ENCODE measurements around the gene GLRA3. TPM values are rescaled to one million over a fixed set of nuclear protein-coding genes. Genes with fewer than 3 reads are reported as not detected.

Gene GLRA3
- total and polyA plus RNA-seq, 10 of the 15 experiments (the other 5 are each of a cell fraction or from before 2014, with no cell fraction given): not detected

DNA sequence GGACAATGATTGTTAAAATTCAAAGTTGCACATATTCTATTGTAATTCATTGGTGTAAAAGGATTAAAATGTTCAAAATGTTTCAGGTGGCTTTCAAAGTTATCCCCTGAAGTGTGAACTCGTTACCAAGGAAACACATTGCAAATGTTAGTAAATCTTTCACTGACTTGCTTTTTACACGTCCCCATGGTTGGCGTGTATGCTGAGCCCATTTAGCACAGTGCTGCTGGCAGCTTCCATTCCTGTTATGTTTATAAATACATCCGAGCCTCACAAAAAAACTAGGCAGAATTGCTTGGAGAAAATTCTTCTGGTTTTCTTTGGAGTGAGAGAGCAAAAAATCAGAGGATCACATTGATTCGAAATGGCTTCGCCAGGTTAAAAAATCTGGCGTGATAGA is 200.9 kb downstream of the GLRA3 start:
- Histone ChIP-seq H3K79me2 (ENCODE audit: control insufficient read depth, insufficient read depth, low read length) (no peaks in the 10 kb centered on the region), H4K20me1 (ENCODE audit: control insufficient read depth, insufficient read depth) (no peaks in the 10 kb centered on the region), H3K4me2 (ENCODE audit: control insufficient read depth, insufficient read depth) (no peak overlapping the region), H3K9ac (ENCODE audit: control insufficient read depth, insufficient read depth, low read length) (no peak overlapping the region), H3K36me3 (ENCODE audit: control insufficient read depth in 2 of 2, insufficient read depth in 2 of 2, low read length in 1 of 2) (no peaks in the 10 kb centered on the region), H3K27me3 (replicated peaks in 1 of 2; ENCODE audit: control insufficient read depth in 2 of 2, insufficient read depth in 2 of 2, low read length in 1 of 2) (no peaks in the 10 kb centered on the region; a peak in 1 of 4 replicates), H3K9me3 (replicated peaks; ENCODE audit: control insufficient read depth, insufficient read depth, low read length) (no peaks in the 10 kb centered on the region), H2AFZ (ENCODE audit: control insufficient read depth, low read depth, low read length) (no peak overlapping the region), H3K27ac (ENCODE audit: control insufficient read depth, insufficient read depth) (no peak overlapping the region), H3K4me3 (no peak overlapping the region), H3K4me1 (ENCODE audit: control insufficient read depth, insufficient read depth, low read length) (no peaks in the 10 kb centered on the region)
- ATAC-seq (no peak), FAIRE-seq (no peak), DNase-seq (ENCODE audit: low read depth, low spot score) (no peak)
- in situ Hi-C loops (cut with MboI) (no loop called here), intact Hi-C loops (cut with micrococcal nuclease; ENCODE audit: unreplicated experiment) (no loop called here)
- POLR2A ChIA-PET: no interaction called here
- no TSS peak for BruUV-seq (replicated peaks)
- whole genome bisulfite sequencing (ENCODE audit: insufficient coverage, insufficient replicate concordance, low lambda C conversion rate, missing lambda C conversion rate): 60% methylated on average over 7 of the region's 7 CpGs
- SMC1A ChIA-PET (ENCODE audit: uncharacterized antibody, unreplicated experiment): no interaction called here
- CTCF ChIA-PET: no interaction called here
- RAD21 ChIA-PET (ENCODE audit: unreplicated experiment): no interaction called here
- no peak for TF ChIP-seq IRF4 (IDR thresholded peaks at IDR 0.05; ENCODE audit: low read depth, low read length)
- TF ChIP-seq, protein P1, sequence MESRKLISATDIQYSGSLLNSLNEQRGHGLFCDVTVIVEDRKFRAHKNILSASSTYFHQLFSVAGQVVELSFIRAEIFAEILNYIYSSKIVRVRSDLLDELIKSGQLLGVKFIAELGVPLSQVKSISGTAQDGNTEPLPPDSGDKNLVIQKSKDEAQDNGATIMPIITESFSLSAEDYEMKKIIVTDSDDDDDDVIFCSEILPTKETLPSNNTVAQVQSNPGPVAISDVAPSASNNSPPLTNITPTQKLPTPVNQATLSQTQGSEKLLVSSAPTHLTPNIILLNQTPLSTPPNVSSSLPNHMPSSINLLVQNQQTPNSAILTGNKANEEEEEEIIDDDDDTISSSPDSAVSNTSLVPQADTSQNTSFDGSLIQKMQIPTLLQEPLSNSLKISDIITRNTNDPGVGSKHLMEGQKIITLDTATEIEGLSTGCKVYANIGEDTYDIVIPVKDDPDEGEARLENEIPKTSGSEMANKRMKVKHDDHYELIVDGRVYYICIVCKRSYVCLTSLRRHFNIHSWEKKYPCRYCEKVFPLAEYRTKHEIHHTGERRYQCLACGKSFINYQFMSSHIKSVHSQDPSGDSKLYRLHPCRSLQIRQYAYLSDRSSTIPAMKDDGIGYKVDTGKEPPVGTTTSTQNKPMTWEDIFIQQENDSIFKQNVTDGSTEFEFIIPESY (IDR thresholded peaks at IDR 0.05): no peak
- TF ChIP-seq, protein P2, sequence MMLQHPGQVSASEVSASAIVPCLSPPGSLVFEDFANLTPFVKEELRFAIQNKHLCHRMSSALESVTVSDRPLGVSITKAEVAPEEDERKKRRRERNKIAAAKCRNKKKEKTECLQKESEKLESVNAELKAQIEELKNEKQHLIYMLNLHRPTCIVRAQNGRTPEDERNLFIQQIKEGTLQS (IDR thresholded peaks at IDR 0.05; ENCODE audit: borderline replicate concordance, extremely low read depth, low read depth, low read length): no peak
- TF ChIP-seq SIX5 (IDR thresholded peaks at IDR 0.05; ENCODE audit: low read depth, low read length, severe bottlenecking): no peak
- TF ChIP-seq TCF7 (IDR thresholded peaks at IDR 0.05; ENCODE audit: borderline replicate concordance): no peak
- TF ChIP-seq, protein P3, sequence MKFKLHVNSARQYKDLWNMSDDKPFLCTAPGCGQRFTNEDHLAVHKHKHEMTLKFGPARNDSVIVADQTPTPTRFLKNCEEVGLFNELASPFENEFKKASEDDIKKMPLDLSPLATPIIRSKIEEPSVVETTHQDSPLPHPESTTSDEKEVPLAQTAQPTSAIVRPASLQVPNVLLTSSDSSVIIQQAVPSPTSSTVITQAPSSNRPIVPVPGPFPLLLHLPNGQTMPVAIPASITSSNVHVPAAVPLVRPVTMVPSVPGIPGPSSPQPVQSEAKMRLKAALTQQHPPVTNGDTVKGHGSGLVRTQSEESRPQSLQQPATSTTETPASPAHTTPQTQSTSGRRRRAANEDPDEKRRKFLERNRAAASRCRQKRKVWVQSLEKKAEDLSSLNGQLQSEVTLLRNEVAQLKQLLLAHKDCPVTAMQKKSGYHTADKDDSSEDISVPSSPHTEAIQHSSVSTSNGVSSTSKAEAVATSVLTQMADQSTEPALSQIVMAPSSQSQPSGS (IDR thresholded peaks at IDR 0.05; ENCODE audit: low read length): no peak
- TF ChIP-seq, protein P4, sequence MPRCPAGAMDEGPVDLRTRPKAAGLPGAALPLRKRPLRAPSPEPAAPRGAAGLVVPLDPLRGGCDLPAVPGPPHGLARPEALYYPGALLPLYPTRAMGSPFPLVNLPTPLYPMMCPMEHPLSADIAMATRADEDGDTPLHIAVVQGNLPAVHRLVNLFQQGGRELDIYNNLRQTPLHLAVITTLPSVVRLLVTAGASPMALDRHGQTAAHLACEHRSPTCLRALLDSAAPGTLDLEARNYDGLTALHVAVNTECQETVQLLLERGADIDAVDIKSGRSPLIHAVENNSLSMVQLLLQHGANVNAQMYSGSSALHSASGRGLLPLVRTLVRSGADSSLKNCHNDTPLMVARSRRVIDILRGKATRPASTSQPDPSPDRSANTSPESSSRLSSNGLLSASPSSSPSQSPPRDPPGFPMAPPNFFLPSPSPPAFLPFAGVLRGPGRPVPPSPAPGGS (IDR thresholded peaks at IDR 0.05; ENCODE audit: borderline replicate concordance, insufficient read depth, low read depth, low read length, poor library complexity, severe bottlenecking): no peak
